ENCODE measurements around the gene RSRC1.

RSRC1 gene

GRCh38 chr3:158420654-158421396 is 310.9 kb downstream of the RSRC1 start:
- H2AK5ac ChIP-seq (ENCODE audit: low read length), result no peak overlapping the region
- H3K23ac ChIP-seq (ENCODE audit: low read length), result no peak overlapping the region
- no peak overlapping the region for H3K18ac ChIP-seq (ENCODE audit: low read length)
- H4K91ac ChIP-seq (ENCODE audit: low read depth, low read length), result no peak overlapping the region
- no peak overlapping the region for H2BK5ac ChIP-seq (ENCODE audit: low read depth, low read length, poor library complexity)
- H3K79me1 ChIP-seq (ENCODE audit: low read length), result no peaks in the 10 kb centered on the region
- H3K9ac ChIP-seq (ENCODE audit: low read length), result no peak overlapping the region
- H3K4me3 ChIP-seq (ENCODE audit: low read depth, low read length), result no peak overlapping the region
- no CpG with 5 or more reads among the region's 3 CpGs for WGBS (ENCODE audit: extremely low coverage, insufficient coverage, insufficient read length)
- H3K27ac ChIP-seq (ENCODE audit: low read depth, low read length), result no peak overlapping the region
- H4K8ac ChIP-seq (ENCODE audit: low read depth, low read length), result no peak overlapping the region
- H2BK12ac ChIP-seq (ENCODE audit: low read length), result no peak overlapping the region
- H3K36me3 ChIP-seq (ENCODE audit: control insufficient read depth in 1 of 2, insufficient read depth in 2 of 2, low read length in 2 of 2), result no peaks in the 10 kb centered on the region
- no peak overlapping the region for H3K4me2 ChIP-seq (ENCODE audit: low read length)
- H3K9me3 ChIP-seq (ENCODE audit: insufficient read depth, low read depth, low read length), result no peaks in the 10 kb centered on the region
- no peak overlapping the region for H3K14ac ChIP-seq (ENCODE audit: low read length)
- H2BK120ac ChIP-seq (ENCODE audit: insufficient read depth, low read length, poor library complexity), result no peak overlapping the region
- H3K27me3 ChIP-seq (ENCODE audit: insufficient read depth, low read length), result no peaks in the 10 kb centered on the region
- H2AFZ ChIP-seq (ENCODE audit: insufficient read depth, low read length, poor library complexity), result no peak overlapping the region
- no peak overlapping the region for H4K12ac ChIP-seq (ENCODE audit: low read depth, low read length)
- no peaks in the 10 kb centered on the region for H3K4me1 ChIP-seq (ENCODE audit: control insufficient read depth in 1 of 2, insufficient read depth in 2 of 2, low read length in 2 of 2)
- no peaks in the 10 kb centered on the region for H3K79me2 ChIP-seq (ENCODE audit: control insufficient read depth, insufficient read depth, low read length, poor library complexity)
- peak; percentile 36 to 62 for DNase-seq
- H3K4ac ChIP-seq (ENCODE audit: low read depth, low read length), result no peak overlapping the region

DNA sequence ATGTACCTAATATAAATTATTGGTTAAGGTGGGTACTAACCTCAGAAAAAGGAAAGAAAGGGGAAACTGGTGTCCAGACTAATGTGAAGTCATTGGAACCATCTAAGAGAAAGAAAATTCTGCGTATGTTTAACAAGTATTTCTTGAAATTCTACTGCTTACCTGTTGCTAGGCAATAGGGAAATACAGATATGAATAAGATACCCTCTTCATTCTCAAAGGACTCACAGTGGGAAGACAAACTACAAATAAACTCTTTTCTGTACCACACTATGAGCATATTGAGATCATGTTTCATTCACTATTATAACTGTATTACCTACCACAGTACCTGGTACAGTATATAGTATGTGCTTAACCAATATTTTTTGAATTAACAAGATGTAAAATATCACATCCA is 320.6 kb downstream of the RSRC1 start:
- Histone ChIP-seq H2BK120ac (ENCODE audit: insufficient read depth, low read length, poor library complexity) (no peak overlapping the region), H4K91ac (ENCODE audit: low read depth, low read length) (no peak overlapping the region), H3K27me3 (ENCODE audit: insufficient read depth, low read length) (no peaks in the 10 kb centered on the region), H3K9ac (ENCODE audit: low read length) (no peak overlapping the region), H2AFZ (ENCODE audit: insufficient read depth, low read length, poor library complexity) (no peak overlapping the region), H2AK5ac (ENCODE audit: low read length) (no peak overlapping the region), H3K23ac (ENCODE audit: low read length) (no peak overlapping the region), H3K4me3 (ENCODE audit: low read depth, low read length) (no peak overlapping the region), H3K4ac (ENCODE audit: low read depth, low read length) (no peak overlapping the region), H4K12ac (ENCODE audit: low read depth, low read length) (no peak overlapping the region), H2BK12ac (ENCODE audit: low read length) (no peak overlapping the region), H3K79me1 (ENCODE audit: low read length) (no peaks in the 10 kb centered on the region), H3K4me1 (ENCODE audit: control insufficient read depth in 1 of 2, insufficient read depth in 2 of 2, low read length in 2 of 2) (no peaks in the 10 kb centered on the region), H3K4me2 (ENCODE audit: low read length) (no peak overlapping the region), H3K27ac (ENCODE audit: low read depth, low read length) (no peak overlapping the region), H3K14ac (ENCODE audit: low read length) (no peak overlapping the region), H3K18ac (ENCODE audit: low read length) (no peak overlapping the region), H3K79me2 (ENCODE audit: control insufficient read depth, insufficient read depth, low read length, poor library complexity) (no peaks in the 10 kb centered on the region), H3K36me3 (ENCODE audit: control insufficient read depth in 1 of 2, insufficient read depth in 2 of 2, low read length in 2 of 2) (no peaks in the 10 kb centered on the region), H4K8ac (ENCODE audit: low read depth, low read length) (no peak overlapping the region), H2BK5ac (ENCODE audit: low read depth, low read length, poor library complexity) (no peak overlapping the region), H3K9me3 (ENCODE audit: insufficient read depth, low read depth, low read length) (no peaks in the 10 kb centered on the region)
- whole genome bisulfite sequencing (ENCODE audit: extremely low coverage, insufficient coverage, insufficient read length), result no CpG with 5 or more reads among the region's 1 CpG
- DNase-seq, result peak in 1 of 2 donors; percentile 80

DNA sequence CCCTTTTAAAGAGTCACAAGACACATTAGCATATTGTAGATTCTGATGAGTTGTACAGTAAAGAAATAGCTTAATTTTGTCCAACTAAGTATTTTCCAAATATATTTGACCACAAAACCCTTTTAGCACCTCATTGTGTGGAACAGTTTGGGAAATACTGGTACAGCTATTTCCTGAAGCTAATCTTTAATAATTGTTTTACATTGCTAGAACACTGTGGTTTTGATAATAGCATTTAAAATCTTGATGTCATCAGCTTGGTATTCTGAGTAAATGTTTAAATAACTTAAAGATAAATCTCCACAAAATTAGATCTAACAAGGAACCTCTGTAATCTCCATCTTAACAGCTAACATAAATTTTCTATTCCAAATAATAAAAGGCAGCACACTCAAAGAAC is 321.1 kb downstream of the RSRC1 start:
- Histone ChIP-seq H3K36me3 (ENCODE audit: control insufficient read depth in 1 of 2, insufficient read depth in 2 of 2, low read length in 2 of 2) (no peaks in the 10 kb centered on the region), H2AFZ (ENCODE audit: insufficient read depth, low read length, poor library complexity) (no peak overlapping the region), H2BK5ac (ENCODE audit: low read depth, low read length, poor library complexity) (no peak overlapping the region), H4K91ac (ENCODE audit: low read depth, low read length) (no peak overlapping the region), H4K8ac (ENCODE audit: low read depth, low read length) (no peak overlapping the region), H2BK12ac (ENCODE audit: low read length) (no peak overlapping the region), H3K4me2 (ENCODE audit: low read length) (no peak overlapping the region), H3K4me1 (ENCODE audit: control insufficient read depth in 1 of 2, insufficient read depth in 2 of 2, low read length in 2 of 2) (no peaks in the 10 kb centered on the region), H3K27me3 (ENCODE audit: insufficient read depth, low read length) (no peaks in the 10 kb centered on the region), H2BK120ac (ENCODE audit: insufficient read depth, low read length, poor library complexity) (no peak overlapping the region), H3K27ac (ENCODE audit: low read depth, low read length) (no peak overlapping the region), H3K14ac (ENCODE audit: low read length) (no peak overlapping the region), H2AK5ac (ENCODE audit: low read length) (no peak overlapping the region), H3K18ac (ENCODE audit: low read length) (no peak overlapping the region), H3K9me3 (ENCODE audit: insufficient read depth, low read depth, low read length) (no peaks in the 10 kb centered on the region), H3K79me2 (ENCODE audit: control insufficient read depth, insufficient read depth, low read length, poor library complexity) (no peaks in the 10 kb centered on the region), H3K4ac (ENCODE audit: low read depth, low read length) (no peak overlapping the region), H3K79me1 (ENCODE audit: low read length) (no peaks in the 10 kb centered on the region), H3K4me3 (ENCODE audit: low read depth, low read length) (no peak overlapping the region), H4K12ac (ENCODE audit: low read depth, low read length) (no peak overlapping the region), H3K9ac (ENCODE audit: low read length) (no peak overlapping the region), H3K23ac (ENCODE audit: low read length) (no peak overlapping the region)
- peak in 1 of 2 donors; percentile 45 for DNase-seq

GRCh38 chr3:158431829-158432228 is 321.9 kb downstream of the RSRC1 start:
- Histone ChIP-seq H3K27me3 (ENCODE audit: insufficient read depth, low read length) (no peaks in the 10 kb centered on the region), H2BK12ac (ENCODE audit: low read length) (no peak overlapping the region), H3K9ac (ENCODE audit: low read length) (no peak overlapping the region), H2BK120ac (ENCODE audit: insufficient read depth, low read length, poor library complexity) (no peak overlapping the region), H3K79me1 (ENCODE audit: low read length) (no peaks in the 10 kb centered on the region), H2AFZ (ENCODE audit: insufficient read depth, low read length, poor library complexity) (no peak overlapping the region), H3K27ac (ENCODE audit: low read depth, low read length) (no peak overlapping the region), H3K36me3 (ENCODE audit: control insufficient read depth in 1 of 2, insufficient read depth in 2 of 2, low read length in 2 of 2) (no peaks in the 10 kb centered on the region), H3K18ac (ENCODE audit: low read length) (no peak overlapping the region), H2BK5ac (ENCODE audit: low read depth, low read length, poor library complexity) (no peak overlapping the region), H3K4me3 (ENCODE audit: low read depth, low read length) (no peak overlapping the region), H3K4me1 (ENCODE audit: control insufficient read depth in 1 of 2, insufficient read depth in 2 of 2, low read length in 2 of 2) (no peaks in the 10 kb centered on the region), H4K8ac (ENCODE audit: low read depth, low read length) (no peak overlapping the region), H3K79me2 (ENCODE audit: control insufficient read depth, insufficient read depth, low read length, poor library complexity) (no peaks in the 10 kb centered on the region), H3K4me2 (ENCODE audit: low read length) (no peak overlapping the region), H3K23ac (ENCODE audit: low read length) (no peak overlapping the region), H3K14ac (ENCODE audit: low read length) (no peak overlapping the region), H4K91ac (ENCODE audit: low read depth, low read length) (no peak overlapping the region), H3K4ac (ENCODE audit: low read depth, low read length) (no peak overlapping the region), H2AK5ac (ENCODE audit: low read length) (no peak overlapping the region), H4K12ac (ENCODE audit: low read depth, low read length) (no peak overlapping the region), H3K9me3 (ENCODE audit: insufficient read depth, low read depth, low read length) (no peaks in the 10 kb centered on the region)
- WGBS (ENCODE audit: extremely low coverage, insufficient coverage, insufficient read length), result no CpG with 5 or more reads among the region's 3 CpGs
- no peak for DNase-seq

Measured in trophoblast cell (in vitro differentiated cells and primary cell).